M059J (cell line): ENCODE measurements around the gene OR2T2. TPM values are rescaled to one million over a fixed set of nuclear protein-coding genes. Genes with fewer than 3 reads are reported as not detected.
"Not testable (repeated sequence)": the region's sequence is repeated elsewhere in the genome, so short reads cannot be mapped to it uniquely, and the experiment has no call there.

ENCODE experiments used
- DNase-seq: peaks from one replicate; pipeline ENCODE4 v3.0.0-alpha.2; 2012; ENCODE audit warnings: low read depth
- total RNA-seq: library from RNA; depleted of rRNA; stranded (reverse); fragments of >200 nt; shearing (Covaris generic); gene quantifications from 2 replicates; pipeline ENCODE4 v1.2.3, GENCODE V29; 2014; rRNA removed

OR2T2 gene
- total RNA-seq, 1 experiment from 2014 or later: not detected

DNA sequence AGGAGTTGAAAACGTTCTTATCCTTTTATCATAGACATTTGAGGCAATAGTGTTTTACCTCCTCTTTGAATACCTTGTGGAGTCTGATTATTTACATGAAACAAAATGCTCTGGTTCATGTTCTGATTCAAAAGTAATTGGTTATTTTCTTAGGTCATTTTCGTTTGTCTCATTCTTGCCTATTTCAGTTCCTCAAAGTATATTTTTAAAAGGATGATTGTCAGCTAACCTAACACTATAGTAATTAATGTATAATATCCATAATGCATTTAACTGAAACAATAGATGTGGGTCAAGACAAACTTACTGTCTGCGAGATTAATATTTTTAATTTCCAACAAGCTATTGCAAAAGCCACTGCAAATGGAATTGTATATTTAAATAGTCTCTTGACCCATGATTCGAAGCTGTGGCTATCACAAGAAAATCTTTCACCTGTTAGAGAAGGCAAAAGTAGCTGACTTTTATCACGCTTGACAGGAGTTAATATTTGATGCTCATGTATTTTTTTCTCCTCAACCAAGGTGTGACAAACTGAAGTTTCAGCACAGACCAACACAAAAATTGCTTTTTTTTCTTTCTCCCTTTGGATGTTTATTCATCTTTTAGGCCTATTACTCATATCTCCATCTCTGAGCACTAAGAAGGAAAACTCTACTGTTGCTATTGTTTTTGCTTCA lies 5.2 kb downstream of the OR2T2 start:
- not testable (repeated sequence) for DNase-seq

- not testable (repeated sequence) for DNase-seq
These were observed 8.2 kb downstream of the OR2T2 start for GRCh38 chr1:248453619-248454018.

GRCh38 chr1:248455045-248455444 lies 9.6 kb downstream of the OR2T2 start:
- DNase-seq: not testable (repeated sequence)

GRCh38 chr1:248456635-248457034 lies 11.2 kb downstream of the OR2T2 start:
- DNase-seq: not testable (repeated sequence)

DNA sequence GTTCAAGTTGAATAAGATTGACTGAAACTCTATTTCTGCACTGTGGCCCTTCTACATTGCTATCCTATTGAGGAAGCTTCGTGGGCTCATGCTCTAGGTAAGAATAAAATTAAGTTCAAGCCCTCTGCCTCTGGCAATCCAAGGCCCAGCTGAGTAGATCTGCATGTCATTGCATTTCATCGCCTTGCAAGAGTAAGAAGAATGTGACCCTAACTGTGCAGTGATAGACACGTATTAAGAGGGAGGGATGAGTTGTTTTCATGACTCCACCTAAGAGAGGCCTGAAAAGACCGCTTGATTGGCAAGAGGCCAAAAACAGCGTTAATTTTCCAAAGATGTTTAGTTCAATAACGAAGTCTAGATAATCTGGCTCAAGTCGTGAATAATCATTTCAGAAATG lies 13.7 kb downstream of the OR2T2 start:
- not testable (repeated sequence) for DNase-seq

DNA sequence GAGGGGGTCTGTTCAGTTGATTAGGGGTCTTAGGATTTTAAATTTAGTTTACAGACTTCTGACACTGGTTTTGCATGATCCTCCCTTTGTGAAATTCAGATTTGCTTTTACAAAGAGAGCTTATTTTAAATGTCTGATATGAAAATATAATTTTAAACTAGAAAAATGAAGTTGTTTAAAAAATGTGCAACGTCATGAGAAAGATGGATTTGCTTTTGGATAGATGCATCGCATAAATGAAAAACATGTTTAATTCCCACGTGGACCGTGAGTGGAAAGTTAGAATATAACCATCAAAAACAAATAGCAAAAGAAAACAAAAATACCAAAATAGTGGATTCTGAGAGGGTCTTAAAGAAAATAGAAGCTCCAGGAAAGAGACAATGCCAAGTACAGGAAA lies 25.7 kb downstream of the OR2T2 start:
- DNase-seq: no peak

GRCh38 chr1:248472111-248472510 lies 26.7 kb downstream of the OR2T2 start:
- DNase-seq: not testable (repeated sequence)

GRCh38 chr1:248473051-248473450 lies 27.6 kb downstream of the OR2T2 start, which contains the start of gene OR2T3:
TSS of gene OR2T3 (plus strand) at chr1:248473351. CDS start at chr1:248473351, 0 bp downstream.
- not testable (repeated sequence) for DNase-seq

- not testable (repeated sequence) for DNase-seq
These were observed 30.2 kb downstream of the OR2T2 start for GRCh38 chr1:248475660-248476059.

DNA sequence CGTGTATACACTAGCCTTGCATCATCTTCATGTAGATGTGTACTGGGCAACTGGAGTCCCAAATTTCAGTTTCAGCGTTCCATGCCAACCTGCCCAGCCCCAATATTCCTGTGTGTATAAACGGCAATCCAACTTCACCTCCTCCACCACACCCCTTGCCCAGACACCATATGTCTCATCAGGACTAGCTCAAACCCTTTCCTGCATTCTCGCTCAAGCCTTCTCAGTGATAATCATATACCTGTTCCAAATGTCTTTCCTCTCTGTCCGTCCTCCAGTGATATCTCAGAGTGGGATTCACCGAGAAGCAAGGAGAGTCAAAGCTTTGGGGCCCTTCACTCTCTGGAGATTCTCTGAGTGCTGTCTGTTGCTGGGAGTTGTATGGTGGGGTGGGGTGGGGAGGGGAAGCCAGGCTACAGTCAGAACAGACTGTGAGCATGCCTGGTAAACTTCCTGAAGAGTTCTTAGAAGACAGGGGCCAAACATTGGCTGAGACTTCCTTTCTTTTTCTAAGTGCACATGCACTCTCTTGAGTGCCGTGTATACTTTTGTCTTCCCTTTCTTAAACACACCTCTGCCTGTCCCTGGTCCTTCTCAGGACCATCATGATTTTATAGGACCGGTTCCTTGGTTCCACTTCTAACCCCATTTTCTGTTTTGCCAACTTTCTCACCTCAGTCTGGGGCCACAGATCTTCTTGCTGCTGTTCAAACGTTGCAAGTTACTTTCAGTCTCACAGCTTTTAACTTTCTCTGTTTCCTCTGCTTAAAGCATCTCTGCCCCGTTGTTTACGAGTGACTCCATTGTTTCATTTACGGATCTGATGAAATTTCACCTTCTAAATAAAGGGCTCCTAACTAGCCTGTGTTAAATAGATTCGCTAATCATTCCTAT lies 36.5 kb downstream of the OR2T2 start:
- not testable (repeated sequence) for DNase-seq

DNA sequence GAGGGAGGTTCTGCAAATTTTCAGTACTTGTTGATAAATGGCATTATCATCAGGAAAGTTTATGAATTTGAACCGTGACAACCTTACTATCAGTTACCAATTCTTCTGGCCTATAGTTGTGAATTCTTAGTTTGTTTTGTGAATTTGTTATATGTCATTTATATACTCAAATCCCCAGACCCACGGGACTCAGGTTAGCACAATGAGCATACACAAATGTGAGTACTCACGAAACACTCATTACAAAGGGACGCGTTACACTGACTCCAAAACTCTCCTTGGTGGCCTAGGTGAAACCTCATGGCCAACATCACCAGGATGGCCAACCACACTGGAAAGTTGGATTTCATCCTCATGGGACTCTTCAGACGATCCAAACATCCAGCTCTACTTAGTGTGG lies 42.9 kb downstream of the OR2T2 start, which contains the start of gene OR2T5:
OR2T5 (plus strand) TSS at position 301 of the 400 bp plus-strand sequence; CDS start at position 301, 0 bp downstream.
- DNase-seq: not testable (repeated sequence)

GRCh38 chr1:248496661-248497060 lies 51.2 kb downstream of the OR2T2 start:
- DNase-seq: not testable (repeated sequence)

- DNase-seq: not testable (repeated sequence)
These were observed 55.0 kb downstream of the OR2T2 start for GRCh38 chr1:248500305-248501035.

Other genes with a start within 250 kb of the OR2T2 start
- gene OR2M3, start 248.4 kb upstream of the OR2T2 start, total RNA-seq: not detected in 2 replicates
- gene OR2M4, start 214.2 kb upstream of the OR2T2 start, total RNA-seq: not detected in 2 replicates
- not detected in 2 replicates for gene OR2T33, start 167.7 kb upstream of the OR2T2 start, total RNA-seq
- not detected in 2 replicates for gene OR2T12, start 142.2 kb upstream of the OR2T2 start, total RNA-seq
- not detected in 2 replicates for gene OR2M7, start 121.1 kb upstream of the OR2T2 start, total RNA-seq
- not detected in 2 replicates for gene OR14C36, start 96.9 kb upstream of the OR2T2 start, total RNA-seq
- not detected in 2 replicates for gene OR2T4, start 84.0 kb upstream of the OR2T2 start, total RNA-seq
- not detected in 2 replicates for gene OR2T6, start 69.9 kb upstream of the OR2T2 start, total RNA-seq
- not detected in 2 replicates for gene OR2T1, start 42.6 kb upstream of the OR2T2 start, total RNA-seq
- gene OR2T3, start 27.7 kb downstream of the OR2T2 start, total RNA-seq: not detected in 2 replicates
- not detected in 2 replicates for gene OR2T5, start 43.0 kb downstream of the OR2T2 start, total RNA-seq
- not detected in 2 replicates for gene OR2G6, start 62.4 kb downstream of the OR2T2 start, total RNA-seq
- not detected in 2 replicates for gene OR2T29, start 117.1 kb downstream of the OR2T2 start, total RNA-seq
- gene OR2T34, start 129.1 kb downstream of the OR2T2 start, total RNA-seq: not detected in 2 replicates
- not detected in 2 replicates for gene OR2T10, start 152.1 kb downstream of the OR2T2 start, total RNA-seq
- not detected in 2 replicates for gene OR2T11, start 189.5 kb downstream of the OR2T2 start, total RNA-seq
- gene OR2T35, start 199.6 kb downstream of the OR2T2 start, total RNA-seq: not detected in 2 replicates
- not detected in 2 replicates for gene OR2T27, start 209.9 kb downstream of the OR2T2 start, total RNA-seq